Bronchus fibroblast of lung (primary cell): ENCODE data around the gene STAT2. TPM values are rescaled to one million over a fixed set of nuclear protein-coding genes. Genes with fewer than 3 reads are reported as not detected.

ENCODE experiments used
- total RNA-seq: library from RNA; depleted of rRNA; stranded (reverse); fragments of >200 nt; gene quantifications from 2 replicates; pipeline ENCODE4 v1.2.3, GENCODE V29; 2015

STAT2 gene
- total RNA-seq = 78.0 and 79.9 TPM in 2 replicates

GRCh38 chr12:56359851-56360767, at the start of gene STAT2:
Gene STAT2 (minus strand): TSS chr12:56360107. CDS start chr12:56356571, 3,536 bp downstream.

GRCh38 chr12:56362130-56363059, 2.5 kb upstream of the STAT2 start, which contains the start of gene APOF:
Gene APOF (minus strand): TSS chr12:56362857. CDS start chr12:56362745, 112 bp downstream.

GRCh38 chr12:56338308-56339157, 21.4 kb downstream of the STAT2 start, which contains the start of gene IL23A:
Gene IL23A (plus strand): TSS chr12:56338884. CDS start chr12:56339045, 161 bp downstream.

GRCh38 chr12:56333679-56334489, 26.0 kb downstream of the STAT2 start, which contains the start of gene PAN2:
Gene PAN2 (minus strand): TSS chr12:56334000. CDS start chr12:56333094, 906 bp downstream.

GRCh38 chr12:56315622-56316473, 44.1 kb downstream of the STAT2 start, which contains the start of gene CNPY2:
Gene CNPY2 (minus strand): TSS chr12:56315988. CDS start chr12:56315217, 771 bp downstream.

GRCh38 chr12:56299853-56300643, 59.9 kb downstream of the STAT2 start, which contains the start of gene CS:
Gene CS (minus strand): TSS chr12:56300330. CDS start chr12:56300201, 129 bp downstream.

Other genes starting within 250 kb of the STAT2 start
- gene RPL41, start 243.5 kb downstream of the STAT2 start, total RNA-seq = 2,695 and 3,059 TPM in 2 replicates
- 3.3 and 4.4 TPM in 2 replicates for gene ZC3H10, start 241.8 kb downstream of the STAT2 start, total RNA-seq
- 249 and 252 TPM in 2 replicates for gene ESYT1, start 231.8 kb downstream of the STAT2 start, total RNA-seq
- 101 and 114 TPM in 2 replicates for gene MYL6B, start 207.5 kb downstream of the STAT2 start, total RNA-seq
- gene MYL6, start 201.7 kb downstream of the STAT2 start, total RNA-seq = 2,547 and 2,551 TPM in 2 replicates
- gene SMARCC2, start 170.6 kb downstream of the STAT2 start, total RNA-seq = 32.6 and 33.3 TPM in 2 replicates
- gene RNF41, start 138.2 kb downstream of the STAT2 start, total RNA-seq = 56.3 and 58.7 TPM in 2 replicates
- gene NABP2, start 135.8 kb downstream of the STAT2 start, total RNA-seq = 53.5 and 63.5 TPM in 2 replicates
- 0.15 TPM in 1 of 2 replicates, not detected in the other for gene SLC39A5, start 130.1 kb downstream of the STAT2 start, total RNA-seq
- 10.9 and 15.1 TPM in 2 replicates for gene ANKRD52, start 101.7 kb downstream of the STAT2 start, total RNA-seq
- gene COQ10A, start 93.2 kb downstream of the STAT2 start, total RNA-seq = 7.1 and 7.3 TPM in 2 replicates
- 123 and 126 TPM in 2 replicates for gene CS, start 59.8 kb downstream of the STAT2 start, total RNA-seq
- 63.4 and 79.1 TPM in 2 replicates for gene CNPY2, start 44.1 kb downstream of the STAT2 start, total RNA-seq
- 14.6 TPM in 2 replicates for gene PAN2, start 26.1 kb downstream of the STAT2 start, total RNA-seq
- 0.15 TPM in 1 of 2 replicates, not detected in the other for gene IL23A, start 21.2 kb downstream of the STAT2 start, total RNA-seq
- not detected in 2 replicates for gene APOF, start 2.8 kb upstream of the STAT2 start, total RNA-seq
- gene TIMELESS, start 89.3 kb upstream of the STAT2 start, total RNA-seq = 22.7 and 24.5 TPM in 2 replicates
- gene MIP, start 94.5 kb upstream of the STAT2 start, total RNA-seq = not detected in 2 replicates
- 1.2 and 1.3 TPM in 2 replicates for gene SPRYD4, start 108.5 kb upstream of the STAT2 start, total RNA-seq
- under 0.01 TPM in 2 replicates for gene GLS2, start 128.1 kb upstream of the STAT2 start, total RNA-seq
- gene RBMS2, start 161.7 kb upstream of the STAT2 start, total RNA-seq = 12.2 and 12.6 TPM in 2 replicates